SIG-M5 treated with dmso at 0.1 percent for 504 hours (cell line): ENCODE measurements around the gene SERPINE2.

Experiments
- DNase-seq: peaks from one replicate; lab custom pipeline; 2025; ENCODE audit not compliant: unreplicated experiment; lab: John Stamatoyannopoulos, UW

SERPINE2 gene

GRCh38 chr2:224039080-224039769, at the start of gene SERPINE2:
TSS of gene SERPINE2 (minus strand) at chr2:224039286. CDS start at chr2:224001900, 37,386 bp downstream.
- DNase-seq = peak; percentile 36

GRCh38 chr2:224086226-224086914, 47.3 kb upstream of the SERPINE2 start:
- no peak for DNase-seq

- no peak for DNase-seq
These were observed 46.7 kb upstream of the SERPINE2 start for GRCh38 chr2:224085811-224086210.

- DNase-seq = no peak
These were observed 46.2 kb upstream of the SERPINE2 start for GRCh38 chr2:224085246-224085645.

- no peak for DNase-seq
These were observed 45.3 kb upstream of the SERPINE2 start for GRCh38 chr2:224084266-224084892.

GRCh38 chr2:224083638-224084037, 44.6 kb upstream of the SERPINE2 start:
- no peak for DNase-seq

- DNase-seq = no peak
These were observed 39.6 kb upstream of the SERPINE2 start for GRCh38 chr2:224078656-224079055.

- no peak for DNase-seq
These were observed 38.9 kb upstream of the SERPINE2 start for GRCh38 chr2:224077773-224078507.

- DNase-seq = no peak
These were observed 36.5 kb upstream of the SERPINE2 start for GRCh38 chr2:224075588-224075987.

GRCh38 chr2:224073676-224074075, 34.6 kb upstream of the SERPINE2 start:
- no peak for DNase-seq

GRCh38 chr2:224072541-224073188, 33.6 kb upstream of the SERPINE2 start:
- DNase-seq = no peak

GRCh38 chr2:224069172-224069571, 30.1 kb upstream of the SERPINE2 start:
- DNase-seq = no peak

GRCh38 chr2:224063298-224063648, 24.2 kb upstream of the SERPINE2 start:
- DNase-seq = no peak

GRCh38 chr2:224062481-224063297, 23.6 kb upstream of the SERPINE2 start:
- no peak for DNase-seq

- DNase-seq = peak; percentile 34
These were observed 21.8 kb upstream of the SERPINE2 start for GRCh38 chr2:224060783-224061482.

- DNase-seq = no peak
These were observed 20.1 kb upstream of the SERPINE2 start for GRCh38 chr2:224059178-224059577.

GRCh38 chr2:224058048-224058775, 19.1 kb upstream of the SERPINE2 start:
- no peak for DNase-seq

- no peak for DNase-seq
These were observed 17.8 kb upstream of the SERPINE2 start for GRCh38 chr2:224056889-224057288.

GRCh38 chr2:224055101-224055500, 16.0 kb upstream of the SERPINE2 start:
- no peak for DNase-seq
